ENCODE results near the gene CACNA1G. TPM values are rescaled to one million over a fixed set of nuclear protein-coding genes. Genes with fewer than 3 reads are reported as not detected.

The CACNA1G gene
- total RNA-seq, 2 experiments from 2014 or later: 0.13 TPM; not detected in 1

DNA sequence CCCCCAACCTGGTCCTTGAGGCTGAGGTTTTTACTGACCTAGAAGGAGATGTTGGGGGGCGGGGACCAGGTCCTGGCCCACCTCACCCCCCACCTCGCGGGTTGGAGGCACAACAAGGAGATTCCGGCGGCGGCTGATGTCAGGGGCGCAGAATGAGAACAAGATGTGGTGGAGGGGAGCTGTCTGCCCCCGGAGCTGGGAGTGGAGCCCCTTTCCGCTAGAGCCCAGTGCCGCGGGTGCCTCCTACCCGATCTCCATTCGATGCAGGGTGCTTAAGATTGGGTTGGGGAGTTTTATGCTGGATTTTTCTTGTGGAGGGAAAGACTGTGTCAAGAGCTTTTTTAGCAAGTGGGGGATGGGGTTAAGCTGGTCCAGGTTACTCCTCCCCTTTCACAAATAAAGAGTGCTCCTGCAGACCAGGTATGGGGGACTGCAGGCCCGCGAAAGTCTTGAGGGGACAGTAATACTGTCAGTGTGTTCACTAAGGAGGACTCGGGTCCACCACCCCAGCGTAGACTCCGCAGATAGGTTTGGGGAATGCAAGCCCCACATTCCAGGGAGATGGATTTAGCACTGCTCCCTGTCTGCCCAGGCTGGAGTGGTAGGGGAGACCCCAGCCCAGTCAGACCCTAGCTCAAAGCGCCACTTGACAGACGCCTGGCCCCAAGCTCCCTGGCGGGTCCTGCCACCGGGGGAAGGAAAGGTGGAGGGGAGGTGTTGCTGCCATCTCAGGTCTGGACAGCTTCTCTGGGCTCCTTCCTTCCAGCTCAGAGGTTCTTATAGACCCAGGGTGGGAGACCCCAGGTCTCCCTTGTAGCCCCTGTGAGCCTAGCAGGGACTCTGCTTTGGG is 2.0 kb downstream of the CACNA1G start:
- POLR2A ChIA-PET: interaction anchor here (0.7 to 2.1 kb wide), 3 partner anchors 11 to 22 kb away, joined by 3 to 11 read pairs (median 3); no protein-coding TSS in a partner anchor

DNA sequence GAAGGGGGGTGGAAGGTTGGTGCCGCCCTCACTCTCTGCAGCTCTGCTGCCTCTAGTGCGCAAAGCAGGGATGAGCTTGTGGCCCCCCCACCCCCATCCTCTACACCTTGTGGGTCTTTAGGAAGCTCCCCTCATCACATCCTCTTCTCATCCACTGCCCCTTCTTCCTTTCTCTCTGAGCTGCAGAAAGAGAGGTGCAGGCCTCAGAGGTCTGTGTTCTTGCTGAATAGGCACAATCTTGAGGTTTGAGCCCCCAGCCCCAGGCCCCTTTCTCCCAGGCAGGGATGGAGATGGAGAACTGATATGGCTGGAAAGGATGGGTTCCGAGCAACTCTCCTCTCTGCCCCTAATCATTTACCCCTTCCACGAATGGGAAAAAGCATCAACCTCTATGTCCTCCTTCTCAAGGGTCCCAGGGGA is 2.6 kb downstream of the CACNA1G start:
- Mint-ChIP-seq H3K4me3 (no peak overlapping the region), H3K36me3 (ENCODE audit: low read depth) (no peaks in the 10 kb centered on the region), H3K4me1 (ENCODE audit: low read depth) (peaks cover 19% of the 10 kb centered on the region), H3K27me3 (peaks cover 62% of the 10 kb centered on the region), H3K27ac (no peak overlapping the region), H3K9me3 (no peaks in the 10 kb centered on the region)
- DNase-seq (peak; percentile 42), ATAC-seq (no peak)
- intact Hi-C loops (cut with micrococcal nuclease): no loop called here
- CTCF ChIA-PET: interaction anchor here (0.5 to 2.6 kb wide), 9 partner anchors 10 to 1165 kb away, joined by 3 to 11 read pairs (median 4); no protein-coding TSS in a partner anchor
- TF ChIP-seq, protein P1, sequence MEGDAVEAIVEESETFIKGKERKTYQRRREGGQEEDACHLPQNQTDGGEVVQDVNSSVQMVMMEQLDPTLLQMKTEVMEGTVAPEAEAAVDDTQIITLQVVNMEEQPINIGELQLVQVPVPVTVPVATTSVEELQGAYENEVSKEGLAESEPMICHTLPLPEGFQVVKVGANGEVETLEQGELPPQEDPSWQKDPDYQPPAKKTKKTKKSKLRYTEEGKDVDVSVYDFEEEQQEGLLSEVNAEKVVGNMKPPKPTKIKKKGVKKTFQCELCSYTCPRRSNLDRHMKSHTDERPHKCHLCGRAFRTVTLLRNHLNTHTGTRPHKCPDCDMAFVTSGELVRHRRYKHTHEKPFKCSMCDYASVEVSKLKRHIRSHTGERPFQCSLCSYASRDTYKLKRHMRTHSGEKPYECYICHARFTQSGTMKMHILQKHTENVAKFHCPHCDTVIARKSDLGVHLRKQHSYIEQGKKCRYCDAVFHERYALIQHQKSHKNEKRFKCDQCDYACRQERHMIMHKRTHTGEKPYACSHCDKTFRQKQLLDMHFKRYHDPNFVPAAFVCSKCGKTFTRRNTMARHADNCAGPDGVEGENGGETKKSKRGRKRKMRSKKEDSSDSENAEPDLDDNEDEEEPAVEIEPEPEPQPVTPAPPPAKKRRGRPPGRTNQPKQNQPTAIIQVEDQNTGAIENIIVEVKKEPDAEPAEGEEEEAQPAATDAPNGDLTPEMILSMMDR (IDR thresholded peaks at IDR 0.05): peak; percentile 17
- POLR2A ChIA-PET: interaction anchor here (0.7 to 2.1 kb wide), 3 partner anchors 12 to 22 kb away, joined by 3 to 11 read pairs (median 3); no protein-coding TSS in a partner anchor

More for the DNA sequence above, 2.0 kb downstream of the CACNA1G start:
- peaks cover 19% of the 10 kb centered on the region for H3K4me1 Mint-ChIP-seq (ENCODE audit: low read depth)
- TF ChIP-seq, protein P1 (IDR thresholded peaks at IDR 0.05): no peak
- no peaks in the 10 kb centered on the region for H3K36me3 Mint-ChIP-seq (ENCODE audit: low read depth)
- H3K4me3 Mint-ChIP-seq: no peak overlapping the region
- H3K27me3 Mint-ChIP-seq: peaks cover 67% of the 10 kb centered on the region
- H3K27ac Mint-ChIP-seq: no peak overlapping the region
- no peaks in the 10 kb centered on the region for H3K9me3 Mint-ChIP-seq
- CTCF ChIA-PET: interaction anchor here (0.5 to 2.6 kb wide), 10 partner anchors 10 to 1164 kb away, joined by 3 to 11 read pairs (median 4); no protein-coding TSS in a partner anchor
- no peak for ATAC-seq
- intact Hi-C loops (cut with micrococcal nuclease): no loop called here
- DNase-seq: peak; percentile 51

DNA sequence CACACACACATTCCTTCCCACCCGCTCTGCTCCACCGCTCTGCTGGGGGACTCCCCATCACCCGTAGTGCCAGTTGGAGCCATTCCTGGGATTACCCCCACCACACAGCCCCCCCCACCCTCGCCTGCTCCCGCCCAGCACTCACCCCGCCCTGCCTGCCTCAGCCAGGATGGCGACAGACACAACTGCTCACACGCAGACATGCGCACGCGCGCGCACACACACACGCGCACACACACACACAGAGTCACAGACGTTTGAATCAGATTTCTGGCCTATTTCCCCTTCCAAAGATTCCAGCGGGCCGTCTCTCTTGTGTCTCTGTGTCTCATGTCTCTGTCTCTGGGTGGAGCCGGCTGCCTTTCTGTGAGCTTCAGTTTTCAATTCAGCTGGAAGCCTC is 4.4 kb downstream of the CACNA1G start:
- ATAC-seq (no peak), DNase-seq (peak; percentile 39)
- H3K27ac Mint-ChIP-seq: no peak overlapping the region
- H3K4me1 Mint-ChIP-seq (ENCODE audit: low read depth): peaks cover 6% of the 10 kb centered on the region
- ChIA-PET CTCF (no interaction called here), POLR2A (interaction anchor here (0.7 kb wide), 1 partner anchor 76 kb away, joined by 4 read pairs; no protein-coding TSS in a partner anchor)
- no peaks in the 10 kb centered on the region for H3K36me3 Mint-ChIP-seq (ENCODE audit: low read depth)
- H3K4me3 Mint-ChIP-seq: no peak overlapping the region
- H3K9me3 Mint-ChIP-seq: no peaks in the 10 kb centered on the region
- H3K27me3 Mint-ChIP-seq: peaks cover 48% of the 10 kb centered on the region
- intact Hi-C loops (cut with micrococcal nuclease): no loop called here
- TF ChIP-seq, protein P1 (IDR thresholded peaks at IDR 0.05): no peak

DNA sequence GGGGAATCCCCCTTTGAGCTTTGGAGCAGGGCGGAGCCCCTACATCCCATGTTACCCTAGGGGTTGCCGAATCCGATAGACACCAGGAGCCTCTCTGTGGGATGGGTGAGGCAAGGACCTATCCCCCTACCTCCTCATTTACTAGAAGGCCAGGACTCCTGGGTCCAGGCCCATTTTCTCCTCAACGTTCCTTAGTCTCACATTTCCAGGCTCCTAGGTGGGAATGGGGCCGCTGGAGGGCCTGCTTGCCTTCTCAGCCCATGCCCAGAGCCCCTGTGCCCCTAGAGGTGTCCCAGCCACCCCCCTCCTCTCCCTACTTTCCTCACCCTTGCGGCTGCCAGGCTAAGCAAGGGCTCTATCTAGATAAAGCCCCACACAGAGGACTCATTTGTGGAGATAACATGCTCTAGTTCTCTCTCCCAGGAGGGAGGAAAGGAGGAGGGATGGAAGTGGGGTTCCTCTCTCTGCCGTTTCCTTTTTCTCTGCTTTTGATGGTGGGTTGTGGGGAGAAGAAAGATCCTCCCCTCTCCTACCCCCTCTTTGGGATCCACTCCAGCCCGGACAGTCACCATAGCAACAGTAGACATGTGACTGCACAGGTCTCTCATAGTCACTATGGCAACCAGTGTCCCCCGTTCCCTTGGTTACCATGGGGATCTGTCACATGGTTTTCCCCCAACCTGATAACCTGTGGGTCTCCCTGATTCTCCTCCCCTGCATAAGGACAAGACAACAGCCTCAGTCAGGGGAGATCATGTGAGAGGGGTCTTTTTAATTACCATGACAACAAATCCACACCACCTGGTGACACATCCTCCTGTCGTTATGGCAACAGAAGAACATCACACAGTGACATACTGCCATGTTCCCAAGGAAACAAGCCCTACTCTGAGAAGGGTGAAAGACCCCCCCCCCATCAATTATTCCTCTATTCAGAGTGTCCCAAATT is 5.2 kb downstream of the CACNA1G start:
- ChIA-PET CTCF (no interaction called here), POLR2A (interaction anchor here (0.7 kb wide), 1 partner anchor 77 kb away, joined by 4 read pairs; no protein-coding TSS in a partner anchor)
- DNase-seq (no peak), ATAC-seq (no peak)
- H3K27ac Mint-ChIP-seq: no peak overlapping the region
- H3K36me3 Mint-ChIP-seq (ENCODE audit: low read depth): no peaks in the 10 kb centered on the region
- H3K9me3 Mint-ChIP-seq: no peaks in the 10 kb centered on the region
- peaks cover 6% of the 10 kb centered on the region for H3K4me1 Mint-ChIP-seq (ENCODE audit: low read depth)
- peaks cover 45% of the 10 kb centered on the region for H3K27me3 Mint-ChIP-seq
- no peak overlapping the region for H3K4me3 Mint-ChIP-seq
- TF ChIP-seq, protein P1 (IDR thresholded peaks at IDR 0.05): no peak
- intact Hi-C loops (cut with micrococcal nuclease): no loop called here

Data from activated CD8-positive, alpha-beta T cell treated with anti-CD3 and anti-CD28 coated beads for 36 hours (primary cell).